ENCODE results near the gene NWD2. TPM values are rescaled to one million over a fixed set of nuclear protein-coding genes. Genes with fewer than 3 reads are reported as not detected.

The NWD2 gene
- total RNA-seq, 1 experiment from 2014 or later: not detected

DNA sequence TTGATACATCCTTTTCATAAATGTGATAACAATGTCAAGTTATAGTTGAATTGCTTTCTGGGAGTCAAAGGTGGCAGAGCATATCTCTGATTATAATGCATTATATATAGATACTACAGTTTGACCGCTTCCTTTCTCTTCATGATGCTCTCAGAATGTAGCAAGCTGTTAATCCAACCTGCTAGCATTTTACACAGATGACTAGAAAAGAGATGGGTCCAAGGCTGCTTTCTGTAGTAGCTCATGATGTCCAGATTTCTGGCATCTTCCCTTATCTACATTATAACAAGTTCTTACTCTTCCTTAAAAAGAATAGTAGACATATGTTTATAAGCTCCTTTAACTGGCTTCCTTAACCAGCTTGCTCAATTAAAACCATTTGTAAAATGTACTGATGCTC lies 192.0 kb downstream of the NWD2 start:
- CTCF ChIA-PET: no interaction called here
- Histone ChIP-seq H3K27ac (ENCODE audit: low read depth, low read length, poor library complexity, severe bottlenecking) (no peak overlapping the region), H3K4me3 (ENCODE audit: low read depth, low read length, poor library complexity, severe bottlenecking) (no peak overlapping the region), H3K27me3 (replicated peaks; ENCODE audit: insufficient read depth, low read depth, low read length, poor library complexity) (peaks cover 36% of the 10 kb centered on the region), H3K9me3 (ENCODE audit: low read depth, low read length, poor library complexity, severe bottlenecking) (no peaks in the 10 kb centered on the region), H3K36me3 (ENCODE audit: insufficient read depth, low read length, poor library complexity, severe bottlenecking) (no peaks in the 10 kb centered on the region), H3K4me1 (ENCODE audit: insufficient read depth, low read length, poor library complexity, severe bottlenecking) (no peaks in the 10 kb centered on the region)
- DNase-seq (ENCODE audit: low spot score): no peak
- no TSS peak for BruUV-seq (replicated peaks)
- TF ChIP-seq, protein P1, sequence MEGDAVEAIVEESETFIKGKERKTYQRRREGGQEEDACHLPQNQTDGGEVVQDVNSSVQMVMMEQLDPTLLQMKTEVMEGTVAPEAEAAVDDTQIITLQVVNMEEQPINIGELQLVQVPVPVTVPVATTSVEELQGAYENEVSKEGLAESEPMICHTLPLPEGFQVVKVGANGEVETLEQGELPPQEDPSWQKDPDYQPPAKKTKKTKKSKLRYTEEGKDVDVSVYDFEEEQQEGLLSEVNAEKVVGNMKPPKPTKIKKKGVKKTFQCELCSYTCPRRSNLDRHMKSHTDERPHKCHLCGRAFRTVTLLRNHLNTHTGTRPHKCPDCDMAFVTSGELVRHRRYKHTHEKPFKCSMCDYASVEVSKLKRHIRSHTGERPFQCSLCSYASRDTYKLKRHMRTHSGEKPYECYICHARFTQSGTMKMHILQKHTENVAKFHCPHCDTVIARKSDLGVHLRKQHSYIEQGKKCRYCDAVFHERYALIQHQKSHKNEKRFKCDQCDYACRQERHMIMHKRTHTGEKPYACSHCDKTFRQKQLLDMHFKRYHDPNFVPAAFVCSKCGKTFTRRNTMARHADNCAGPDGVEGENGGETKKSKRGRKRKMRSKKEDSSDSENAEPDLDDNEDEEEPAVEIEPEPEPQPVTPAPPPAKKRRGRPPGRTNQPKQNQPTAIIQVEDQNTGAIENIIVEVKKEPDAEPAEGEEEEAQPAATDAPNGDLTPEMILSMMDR (conservative IDR thresholded peaks at IDR 0.05; ENCODE audit: low read depth, low read length): no peak
- no peak for TF ChIP-seq EZH2 (IDR thresholded peaks at IDR 0.05; ENCODE audit: borderline replicate concordance, low read depth, low read length, poor library complexity, severe bottlenecking)
- intact Hi-C loops (cut with micrococcal nuclease; ENCODE audit: unreplicated experiment): no loop called here
- POLR2A ChIA-PET (ENCODE audit: low non-redundant PET): no interaction called here

GRCh38 chr4:37437163-37437562 lies 192.6 kb downstream of the NWD2 start:
- H3K9me3 ChIP-seq (ENCODE audit: low read depth, low read length, poor library complexity, severe bottlenecking): no peaks in the 10 kb centered on the region
- H3K27ac ChIP-seq (ENCODE audit: low read depth, low read length, poor library complexity, severe bottlenecking): no peak overlapping the region
- no peaks in the 10 kb centered on the region for H3K36me3 ChIP-seq (ENCODE audit: insufficient read depth, low read length, poor library complexity, severe bottlenecking)
- CTCF ChIA-PET: no interaction called here
- no peak for TF ChIP-seq EZH2 (IDR thresholded peaks at IDR 0.05; ENCODE audit: borderline replicate concordance, low read depth, low read length, poor library complexity, severe bottlenecking)
- TF ChIP-seq, protein P1 (conservative IDR thresholded peaks at IDR 0.05; ENCODE audit: low read depth, low read length): no peak
- no peak for DNase-seq (ENCODE audit: low spot score)
- POLR2A ChIA-PET (ENCODE audit: low non-redundant PET): no interaction called here
- H3K4me3 ChIP-seq (ENCODE audit: low read depth, low read length, poor library complexity, severe bottlenecking): no peak overlapping the region
- no peaks in the 10 kb centered on the region for H3K4me1 ChIP-seq (ENCODE audit: insufficient read depth, low read length, poor library complexity, severe bottlenecking)
- intact Hi-C loops (cut with micrococcal nuclease; ENCODE audit: unreplicated experiment): no loop called here
- BruUV-seq (replicated peaks): no TSS peak
- H3K27me3 ChIP-seq (replicated peaks; ENCODE audit: insufficient read depth, low read depth, low read length, poor library complexity): peaks cover 38% of the 10 kb centered on the region

GRCh38 chr4:37438564-37439279 lies 194.2 kb downstream of the NWD2 start:
- TF ChIP-seq EZH2 (IDR thresholded peaks at IDR 0.05; ENCODE audit: borderline replicate concordance, low read depth, low read length, poor library complexity, severe bottlenecking): no peak
- TF ChIP-seq, protein P1 (conservative IDR thresholded peaks at IDR 0.05; ENCODE audit: low read depth, low read length): no peak
- peaks cover 29% of the 10 kb centered on the region for H3K27me3 ChIP-seq (replicated peaks; ENCODE audit: insufficient read depth, low read depth, low read length, poor library complexity)
- no TSS peak for BruUV-seq (replicated peaks)
- no peak overlapping the region for H3K27ac ChIP-seq (ENCODE audit: low read depth, low read length, poor library complexity, severe bottlenecking)
- H3K4me1 ChIP-seq (ENCODE audit: insufficient read depth, low read length, poor library complexity, severe bottlenecking): no peaks in the 10 kb centered on the region
- POLR2A ChIA-PET (ENCODE audit: low non-redundant PET): no interaction called here
- no peak overlapping the region for H3K4me3 ChIP-seq (ENCODE audit: low read depth, low read length, poor library complexity, severe bottlenecking)
- no peak for DNase-seq (ENCODE audit: low spot score)
- no peaks in the 10 kb centered on the region for H3K36me3 ChIP-seq (ENCODE audit: insufficient read depth, low read length, poor library complexity, severe bottlenecking)
- intact Hi-C loops (cut with micrococcal nuclease; ENCODE audit: unreplicated experiment): no loop called here
- no peaks in the 10 kb centered on the region for H3K9me3 ChIP-seq (ENCODE audit: low read depth, low read length, poor library complexity, severe bottlenecking)
- CTCF ChIA-PET: no interaction called here
